ENCODE results near the gene TOMM20L. TPM values are rescaled to one million over a fixed set of nuclear protein-coding genes. Genes with fewer than 3 reads are reported as not detected.

The TOMM20L gene
- total and polyA plus RNA-seq, 12 donors: 0.58 TPM; not detected in 11

- no peaks in the 10 kb centered on the region for H3K27me3 ChIP-seq
- DNase-seq: peak; percentile 59 to 76 (median 65)
- peak overlapping the region in 4 of 5 donors; percentile 82 to 96 (median 90) for H3K27ac ChIP-seq
- no peaks in the 10 kb centered on the region for H3K9me3 ChIP-seq (replicated peaks in 1 of 3)
- intact Hi-C loops (cut with DNase I): no loop called here
- TF ChIP-seq POLR2A (IDR thresholded peaks at IDR 0.05): no peak
- TF ChIP-seq, protein P1, sequence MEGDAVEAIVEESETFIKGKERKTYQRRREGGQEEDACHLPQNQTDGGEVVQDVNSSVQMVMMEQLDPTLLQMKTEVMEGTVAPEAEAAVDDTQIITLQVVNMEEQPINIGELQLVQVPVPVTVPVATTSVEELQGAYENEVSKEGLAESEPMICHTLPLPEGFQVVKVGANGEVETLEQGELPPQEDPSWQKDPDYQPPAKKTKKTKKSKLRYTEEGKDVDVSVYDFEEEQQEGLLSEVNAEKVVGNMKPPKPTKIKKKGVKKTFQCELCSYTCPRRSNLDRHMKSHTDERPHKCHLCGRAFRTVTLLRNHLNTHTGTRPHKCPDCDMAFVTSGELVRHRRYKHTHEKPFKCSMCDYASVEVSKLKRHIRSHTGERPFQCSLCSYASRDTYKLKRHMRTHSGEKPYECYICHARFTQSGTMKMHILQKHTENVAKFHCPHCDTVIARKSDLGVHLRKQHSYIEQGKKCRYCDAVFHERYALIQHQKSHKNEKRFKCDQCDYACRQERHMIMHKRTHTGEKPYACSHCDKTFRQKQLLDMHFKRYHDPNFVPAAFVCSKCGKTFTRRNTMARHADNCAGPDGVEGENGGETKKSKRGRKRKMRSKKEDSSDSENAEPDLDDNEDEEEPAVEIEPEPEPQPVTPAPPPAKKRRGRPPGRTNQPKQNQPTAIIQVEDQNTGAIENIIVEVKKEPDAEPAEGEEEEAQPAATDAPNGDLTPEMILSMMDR (IDR thresholded peaks at IDR 0.05): no peak
- peaks cover 0 to 12% of the 10 kb centered on the region in 2 donors for H3K36me3 ChIP-seq (replicated peaks in 1 of 2)
- WGBS, 4 donors: 0% methylated on average over 30 to 35 of the region's 35 CpGs
- H3K4me3 ChIP-seq: peak overlapping the region; percentile 66 to 95 (median 82)
- H3K4me1 ChIP-seq (replicated peaks in 1 of 2): peaks cover 16 to 35% of the 10 kb centered on the region in 2 donors
Observed at GRCh38 chr14:58426670-58427280, 31.0 kb downstream of the TOMM20L start.

DNA sequence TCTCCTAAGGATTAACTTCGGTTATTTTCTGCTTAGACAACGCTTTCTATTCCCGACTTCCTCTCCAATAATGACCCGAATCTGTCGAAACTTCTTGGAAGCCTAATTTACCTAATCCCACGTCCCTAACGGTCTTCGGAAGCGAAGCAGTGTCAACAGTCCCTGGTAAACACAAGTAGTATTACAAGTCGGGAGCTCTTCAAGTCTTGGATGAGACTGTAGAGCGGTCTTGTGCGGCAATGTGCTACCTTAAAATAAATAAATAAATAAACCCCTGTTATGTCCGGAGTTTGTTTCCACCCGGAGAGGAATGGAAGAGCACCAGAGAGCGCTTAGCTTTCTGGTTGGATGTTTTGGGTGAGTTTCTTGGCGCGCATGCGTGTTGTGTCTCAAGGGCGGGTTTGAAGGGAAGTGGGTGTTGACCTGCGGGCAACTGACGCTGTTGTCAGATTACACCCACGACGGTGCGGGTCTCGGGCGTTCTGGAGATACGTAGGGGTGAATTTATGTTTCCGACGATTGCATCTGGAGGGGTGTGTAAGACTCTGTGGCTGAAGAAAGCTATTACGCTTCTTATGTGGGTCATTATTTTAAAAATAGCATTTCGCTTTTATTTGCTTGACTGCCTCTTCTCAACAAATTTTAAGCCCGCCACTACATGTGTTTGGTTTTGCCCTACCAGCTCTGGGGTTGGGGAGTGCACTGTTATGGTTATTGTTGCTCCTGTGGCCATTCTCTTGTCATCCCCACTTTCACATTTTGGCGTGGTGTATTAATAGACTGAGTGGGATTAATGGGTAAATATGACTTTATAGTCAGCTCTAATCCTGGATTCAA, 31.8 kb downstream of the TOMM20L start, which contains the start of the genes KIAA0586 and TIMM9:
TSS of gene KIAA0586 (plus strand) at position 439 of the 837 bp plus-strand sequence. CDS start 546 bp downstream, outside the sequence.
TSS of gene TIMM9 (minus strand) at position 251 of the 837 bp plus-strand sequence. CDS start 15,586 bp downstream, outside the sequence.
- H3K36me3 ChIP-seq (replicated peaks in 1 of 2): peaks cover 0 to 19% of the 10 kb centered on the region in 2 donors
- no peaks in the 10 kb centered on the region for H3K27me3 ChIP-seq
- H3K27ac ChIP-seq: peak within 1 kb of the TSS; percentile 82 to 96 (median 88)
- DNase-seq: peak; percentile 94 to 99 (median 98)
- 0% methylated on average over 33 of the region's 33 CpGs for WGBS, 4 donors
- intact Hi-C loops (cut with DNase I): no loop called here
- TF ChIP-seq, protein P1 (IDR thresholded peaks at IDR 0.05): no peak
- peak; percentile 78 to 96 for TF ChIP-seq POLR2A (IDR thresholded peaks at IDR 0.05)
- H3K9me3 ChIP-seq (replicated peaks in 1 of 3): no peaks in the 10 kb centered on the region
- peaks cover 16 to 35% of the 10 kb centered on the region in 2 donors for H3K4me1 ChIP-seq (replicated peaks in 1 of 2)
- peak within 1 kb of the TSS; percentile 66 to 95 (median 82) for H3K4me3 ChIP-seq

- no peaks in the 10 kb centered on the region for H3K9me3 ChIP-seq (replicated peaks in 1 of 3)
- peak overlapping the region; percentile 82 to 96 (median 88) for H3K27ac ChIP-seq
- H3K36me3 ChIP-seq (replicated peaks in 1 of 2): peaks cover 0 to 25% of the 10 kb centered on the region in 2 donors
- H3K4me1 ChIP-seq (replicated peaks in 1 of 2): peaks cover 16 to 35% of the 10 kb centered on the region in 2 donors
- WGBS, 4 donors: 0 to 1% (median 0%) methylated on average over 10 of the region's 10 CpGs
- TF ChIP-seq, protein P1 (IDR thresholded peaks at IDR 0.05): no peak
- no peak for TF ChIP-seq POLR2A (IDR thresholded peaks at IDR 0.05)
- no peaks in the 10 kb centered on the region for H3K27me3 ChIP-seq
- intact Hi-C loops (cut with DNase I): no loop called here
- peak overlapping the region; percentile 5 to 95 (median 36) for H3K4me3 ChIP-seq
- peak in 3 of 7 donors; percentile 17 to 30 (median 23) for DNase-seq
Observed at GRCh38 chr14:58428118-58428683, 32.5 kb downstream of the TOMM20L start.

DNA sequence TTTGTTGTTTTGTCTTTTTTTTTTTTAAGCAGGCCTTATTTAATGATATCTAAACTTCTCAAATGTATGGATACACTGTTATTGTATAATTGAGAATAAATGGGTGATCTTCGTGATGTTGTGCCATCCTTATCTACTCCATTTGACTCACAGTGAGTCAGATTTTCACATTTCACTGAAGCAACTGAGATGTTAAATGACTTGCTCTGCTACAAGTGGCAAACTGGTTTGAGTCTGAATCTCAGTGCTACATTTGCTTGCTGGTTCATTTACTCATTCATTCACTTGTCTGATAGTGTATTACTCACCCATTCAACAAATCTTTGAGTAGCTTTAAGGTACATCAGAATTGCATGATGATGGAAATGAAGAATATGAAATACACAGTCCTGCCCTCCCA, 34.4 kb downstream of the TOMM20L start:
- WGBS, 4 donors: 24 to 42% (median 33%) methylated on average over 1 of the region's 1 CpG
- DNase-seq: peak in 1 of 7 donors; percentile 19
- TF ChIP-seq POLR2A (IDR thresholded peaks at IDR 0.05): no peak
- Histone ChIP-seq H3K4me1 (replicated peaks in 1 of 2) (peaks cover 16 to 35% of the 10 kb centered on the region in 2 donors), H3K27me3 (no peaks in the 10 kb centered on the region), H3K4me3 (no peak overlapping the region), H3K27ac (no peak overlapping the region), H3K36me3 (replicated peaks in 1 of 2) (peaks cover 0 to 28% of the 10 kb centered on the region in 2 donors), H3K9me3 (replicated peaks in 1 of 3) (no peaks in the 10 kb centered on the region)
- intact Hi-C loops (cut with DNase I): no loop called here
